ENCODE data around the gene AKT1.

AKT1 gene

GRCh38 chr14:104788161-104788818 lies 7.3 kb downstream of the AKT1 start:
- no peak for DNase-seq (ENCODE audit: low read depth)
- no peak overlapping the region for H3K4me3 ChIP-seq (replicated peaks; ENCODE audit: low read depth, low read length)
- TF ChIP-seq CTCF (IDR thresholded peaks at IDR 0.05; ENCODE audit: low read length, missing control alignments): no peak

- H3K4me3 ChIP-seq (replicated peaks; ENCODE audit: low read depth, low read length): no peak overlapping the region
- DNase-seq (ENCODE audit: low read depth): no peak
- TF ChIP-seq CTCF (IDR thresholded peaks at IDR 0.05; ENCODE audit: low read length, missing control alignments): no peak
These were observed 7.8 kb downstream of the AKT1 start for GRCh38 chr14:104787736-104788135.

GRCh38 chr14:104786726-104787675 lies 8.5 kb downstream of the AKT1 start:
- no peak for TF ChIP-seq CTCF (IDR thresholded peaks at IDR 0.05; ENCODE audit: low read length, missing control alignments)
- DNase-seq (ENCODE audit: low read depth): no peak
- H3K4me3 ChIP-seq (replicated peaks; ENCODE audit: low read depth, low read length): no peak overlapping the region

GRCh38 chr14:104786091-104786586 lies 9.4 kb downstream of the AKT1 start:
- TF ChIP-seq CTCF (IDR thresholded peaks at IDR 0.05; ENCODE audit: low read length, missing control alignments): no peak
- no peak for DNase-seq (ENCODE audit: low read depth)
- H3K4me3 ChIP-seq (replicated peaks; ENCODE audit: low read depth, low read length): no peak overlapping the region

- no peak for DNase-seq (ENCODE audit: low read depth)
- no peak overlapping the region for H3K4me3 ChIP-seq (replicated peaks; ENCODE audit: low read depth, low read length)
- no peak for TF ChIP-seq CTCF (IDR thresholded peaks at IDR 0.05; ENCODE audit: low read length, missing control alignments)
These were observed 9.9 kb downstream of the AKT1 start for GRCh38 chr14:104785708-104786080.

GRCh38 chr14:104784846-104785707 lies 10.5 kb downstream of the AKT1 start:
- H3K4me3 ChIP-seq (replicated peaks; ENCODE audit: low read depth, low read length): no peak overlapping the region
- no peak for TF ChIP-seq CTCF (IDR thresholded peaks at IDR 0.05; ENCODE audit: low read length, missing control alignments)
- no peak for DNase-seq (ENCODE audit: low read depth)
